Lower leg skin (tissue), 4 donors: ENCODE data around the gene GRID2. TPM values are rescaled to one million over a fixed set of nuclear protein-coding genes. Genes with fewer than 3 reads are reported as not detected.

Experiments
- DNase-seq, 2 donors: peaks; one replicate each; pipeline ENCODE4 v3.0.0-alpha.2; 2019; ENCODE audit warnings: low spot score in 2 of 2
- H3K4me3 ChIP-seq: fragments of 200-600 bp; sonication (generic); 2 replicates; pipeline ENCODE4 v1.5.1; 2017; ENCODE audit warnings: mild to moderate bottlenecking, low read depth; ENCODE audit not compliant: poor library complexity, severe bottlenecking
- CTCF ChIP-seq, 3 donors: fragments of 450-650 bp; IDR thresholded peaks; one replicate each; pipeline ENCODE4 v1.5.1; 2016; ENCODE audit warnings: antibody characterized with exemption in 3 of 3, mild to moderate bottlenecking in 3 of 3, moderate library complexity in 2 of 3
- POLR2A ChIP-seq, 2 donors: fragments of 450-650 bp; IDR thresholded peaks; one replicate each; pipeline ENCODE4 v1.6.1; 2016 to 2017; ENCODE audit warnings: antibody characterized with exemption in 2 of 2, mild to moderate bottlenecking in 1 of 2, moderate library complexity in 1 of 2
- WGBS, 2 donors: methylation state at CpG; one replicate each; pipeline ENCODE4 v1.1.5; 2018; 5-methylcytosine and 5-hydroxymethylcytosine counted together
- intact Hi-C: fragments of 100-400 bp; cut with DNase I; formaldehyde crosslinking; loops from one replicate; pipeline ENCODE4 v1.15.0; 2023; ENCODE audit warnings: low total_unique reads
- total RNA-seq, 4 donors: library from RNA; depleted of rRNA; stranded (reverse); fragments of >200 nt; gene quantifications; one replicate each; pipeline ENCODE4 v1.1.0, GENCODE V29; 2016

GRID2 gene
- total RNA-seq, 4 donors from 2014 or later: not detected

- 65 to 70% methylated on average over 4 of the region's 4 CpGs for whole genome bisulfite sequencing, 2 donors
- intact Hi-C loops: no loop called here
- no peak for DNase-seq
- H3K4me3 ChIP-seq: no peak overlapping the region
- TF ChIP-seq CTCF (IDR thresholded peaks at IDR 0.05) (no peak), POLR2A (IDR thresholded peaks at IDR 0.05) (no peak)
These were observed 1065.2 kb downstream of the GRID2 start for GRCh38 chr4:93368968-93369367.

GRCh38 chr4:93370256-93370655, 1066.5 kb downstream of the GRID2 start:
- intact Hi-C loops: no loop called here
- no peak overlapping the region for H3K4me3 ChIP-seq
- no peak for DNase-seq
- TF ChIP-seq CTCF (IDR thresholded peaks at IDR 0.05) (no peak), POLR2A (IDR thresholded peaks at IDR 0.05) (no peak)
- 90 to 92% methylated on average over 6 of the region's 6 CpGs for WGBS, 2 donors

GRCh38 chr4:93373893-93374860, 1070.4 kb downstream of the GRID2 start:
- intact Hi-C loops: no loop called here
- no peak for DNase-seq
- TF ChIP-seq CTCF (IDR thresholded peaks at IDR 0.05): no peak
- 94% methylated on average over 4 of the region's 4 CpGs for WGBS, 2 donors
- H3K4me3 ChIP-seq: no peak overlapping the region

- H3K4me3 ChIP-seq: no peak overlapping the region
- DNase-seq: no peak
- intact Hi-C loops: no loop called here
- 77 to 85% methylated on average over 2 of the region's 2 CpGs for WGBS, 2 donors
- TF ChIP-seq CTCF (IDR thresholded peaks at IDR 0.05) (no peak), POLR2A (IDR thresholded peaks at IDR 0.05) (no peak)
These were observed 1080.5 kb downstream of the GRID2 start for GRCh38 chr4:93384241-93384640.

GRCh38 chr4:93384887-93385286, 1081.1 kb downstream of the GRID2 start:
- 63 to 77% methylated on average over 2 of the region's 2 CpGs for WGBS, 2 donors
- intact Hi-C loops: no loop called here
- DNase-seq: no peak
- TF ChIP-seq CTCF (IDR thresholded peaks at IDR 0.05) (no peak), POLR2A (IDR thresholded peaks at IDR 0.05) (no peak)
- no peak overlapping the region for H3K4me3 ChIP-seq
